ENCODE data around the gene HES1. TPM values are rescaled to one million over a fixed set of nuclear protein-coding genes. Genes with fewer than 3 reads are reported as not detected.

HES1 gene
- total and polyA plus RNA-seq, 8 donors: 15.7 to 68.5 (median 36.3) TPM

- peaks cover 15 to 34% (median 20%) of the 10 kb centered on the region in 3 donors for H3K4me1 ChIP-seq
- no peak for FAIRE-seq
- H3K4me3 ChIP-seq: no peak overlapping the region
- TF ChIP-seq CTCF (IDR thresholded peaks at IDR 0.05): no peak
- no peak for ATAC-seq
- H3K9me3 ChIP-seq: no peaks in the 10 kb centered on the region
- no peak for DNase-seq
- intact Hi-C loops (cut with DNase I): no loop called here
- no peaks in the 10 kb centered on the region for H3K36me3 ChIP-seq
- H3K27me3 ChIP-seq: no peaks in the 10 kb centered on the region
- no peak overlapping the region for H3K27ac ChIP-seq
- 92 to 97% methylated on average over 9 of the region's 9 CpGs for WGBS, 2 donors
Observed at GRCh38 chr3:194105292-194105691, 30.7 kb upstream of the HES1 start.

- Histone ChIP-seq H3K27ac (no peak overlapping the region), H3K9me3 (no peaks in the 10 kb centered on the region), H3K4me3 (no peak overlapping the region), H3K36me3 (no peaks in the 10 kb centered on the region), H3K27me3 (no peaks in the 10 kb centered on the region), H3K4me1 (peaks cover 17 to 29% (median 19%) of the 10 kb centered on the region in 3 donors)
- FAIRE-seq (no peak), DNase-seq (no peak), ATAC-seq (no peak)
- no peak for TF ChIP-seq CTCF (IDR thresholded peaks at IDR 0.05)
- 95 to 97% methylated on average over 1 of the region's 1 CpG for WGBS, 2 donors
- intact Hi-C loops (cut with DNase I): no loop called here
Observed at GRCh38 chr3:194107107-194107506, 28.8 kb upstream of the HES1 start.

DNA sequence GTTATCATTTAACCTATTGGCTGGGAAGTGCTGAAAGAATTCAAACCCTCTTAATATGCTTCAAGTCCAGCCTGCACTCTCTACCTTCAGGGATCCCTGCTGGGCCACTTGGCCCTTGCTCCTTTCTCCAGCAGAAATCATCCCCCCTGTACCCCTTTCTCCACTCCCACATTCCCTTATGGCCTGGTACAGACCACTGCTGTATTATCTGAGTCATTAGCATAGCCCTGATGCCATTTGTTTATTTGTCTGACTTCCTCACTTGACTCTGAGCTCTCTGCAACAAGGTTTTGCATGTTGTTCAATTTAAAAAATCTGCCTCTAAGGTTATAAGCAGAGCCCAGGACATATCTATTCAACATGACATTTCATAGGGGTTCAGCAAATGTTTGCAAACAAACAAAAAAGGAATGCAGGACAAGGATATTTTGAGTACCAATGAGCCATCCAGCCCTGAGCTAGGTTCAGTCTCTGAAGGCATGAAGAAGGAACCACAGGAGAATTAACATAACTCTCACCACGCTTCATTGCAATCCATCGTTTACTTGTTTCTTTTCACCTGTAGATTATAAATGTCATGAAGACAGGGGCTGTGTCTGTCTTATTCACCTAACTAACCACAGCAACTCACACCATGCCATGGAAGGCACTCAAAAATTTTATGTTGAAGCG is 26.6 kb upstream of the HES1 start:
- intact Hi-C loops (cut with DNase I): no loop called here
- no peaks in the 10 kb centered on the region for H3K9me3 ChIP-seq
- H3K27ac ChIP-seq: no peak overlapping the region
- DNase-seq: no peak
- peaks cover 18 to 33% (median 24%) of the 10 kb centered on the region in 3 donors for H3K4me1 ChIP-seq
- no peak for TF ChIP-seq CTCF (IDR thresholded peaks at IDR 0.05)
- no peak for ATAC-seq
- H3K4me3 ChIP-seq: no peak overlapping the region
- H3K27me3 ChIP-seq: no peaks in the 10 kb centered on the region
- WGBS, 2 donors: 72 to 82% methylated on average over 3 of the region's 3 CpGs
- FAIRE-seq: no peak
- no peaks in the 10 kb centered on the region for H3K36me3 ChIP-seq

DNA sequence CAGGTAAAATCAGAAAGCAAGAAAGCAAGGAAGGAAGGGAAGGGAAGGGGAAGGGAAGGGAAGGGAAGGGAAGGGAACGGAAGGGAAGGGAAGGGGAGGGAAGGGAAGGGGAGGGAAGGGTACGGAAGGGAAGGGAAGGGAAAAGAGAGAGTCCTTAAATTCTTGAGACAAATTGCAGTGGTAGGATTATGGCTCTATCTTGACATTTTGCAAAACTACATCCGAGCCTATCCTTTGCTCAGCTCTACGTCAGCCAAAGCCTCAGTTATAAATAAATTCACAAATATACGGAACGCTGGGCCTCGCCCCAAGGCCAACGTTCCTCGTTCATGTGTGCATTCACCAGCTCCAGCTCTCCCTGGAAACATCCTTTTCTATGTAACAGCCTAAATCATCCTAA is 25.5 kb upstream of the HES1 start:
- H3K27me3 ChIP-seq: no peaks in the 10 kb centered on the region
- no peak for FAIRE-seq
- H3K4me3 ChIP-seq: no peak overlapping the region
- DNase-seq: no peak
- peak overlapping the region in 1 of 4 donors; percentile 62 for H3K27ac ChIP-seq
- H3K9me3 ChIP-seq: no peaks in the 10 kb centered on the region
- no peak for ATAC-seq
- no peak for TF ChIP-seq CTCF (IDR thresholded peaks at IDR 0.05)
- 83 to 86% methylated on average over 8 of the region's 9 CpGs for WGBS, 2 donors
- peaks cover 18 to 33% (median 24%) of the 10 kb centered on the region in 3 donors for H3K4me1 ChIP-seq
- H3K36me3 ChIP-seq: no peaks in the 10 kb centered on the region
- intact Hi-C loops (cut with DNase I): no loop called here

DNA sequence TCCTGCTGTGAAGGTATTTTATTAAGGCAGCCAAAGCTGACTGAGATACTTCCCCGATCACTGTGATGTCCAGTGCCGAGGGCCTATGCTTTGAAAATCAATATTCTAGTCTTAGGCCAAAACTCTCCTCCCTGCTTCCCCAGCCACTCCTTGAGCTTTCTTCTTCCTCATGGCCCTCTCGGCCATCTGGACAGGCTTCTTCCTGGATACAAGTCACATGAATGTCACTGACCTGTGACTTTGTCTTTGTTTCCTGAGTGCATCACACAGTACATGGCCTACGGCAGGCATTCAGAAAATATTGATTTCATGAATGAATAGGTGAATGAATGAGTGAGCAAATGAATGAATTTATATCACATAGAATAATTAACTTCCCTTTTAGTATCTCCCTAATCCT is 24.6 kb upstream of the HES1 start:
- DNase-seq (no peak), FAIRE-seq (no peak), ATAC-seq (peak in 1 of 4 donors; percentile 26)
- H3K4me3 ChIP-seq: no peak overlapping the region
- peak overlapping the region; percentile 62 to 89 (median 74) for H3K27ac ChIP-seq
- H3K27me3 ChIP-seq: no peaks in the 10 kb centered on the region
- peaks cover 23 to 33% (median 24%) of the 10 kb centered on the region in 3 donors for H3K4me1 ChIP-seq
- TF ChIP-seq CTCF (IDR thresholded peaks at IDR 0.05): no peak
- intact Hi-C loops (cut with DNase I): no loop called here
- no peaks in the 10 kb centered on the region for H3K36me3 ChIP-seq
- no peaks in the 10 kb centered on the region for H3K9me3 ChIP-seq
- 50 to 52% methylated on average over 4 of the region's 4 CpGs for WGBS, 2 donors

Data from pancreas (tissue), 10 donors.